ENCODE results near the gene CST4. TPM values are rescaled to one million over a fixed set of nuclear protein-coding genes. Genes with fewer than 3 reads are reported as not detected.
A peak's percentile ranks its signal among the peaks of the same experiment; 100 is the strongest.

The CST4 gene
- total RNA-seq, 1 donor from 2014 or later = not detected

DNA sequence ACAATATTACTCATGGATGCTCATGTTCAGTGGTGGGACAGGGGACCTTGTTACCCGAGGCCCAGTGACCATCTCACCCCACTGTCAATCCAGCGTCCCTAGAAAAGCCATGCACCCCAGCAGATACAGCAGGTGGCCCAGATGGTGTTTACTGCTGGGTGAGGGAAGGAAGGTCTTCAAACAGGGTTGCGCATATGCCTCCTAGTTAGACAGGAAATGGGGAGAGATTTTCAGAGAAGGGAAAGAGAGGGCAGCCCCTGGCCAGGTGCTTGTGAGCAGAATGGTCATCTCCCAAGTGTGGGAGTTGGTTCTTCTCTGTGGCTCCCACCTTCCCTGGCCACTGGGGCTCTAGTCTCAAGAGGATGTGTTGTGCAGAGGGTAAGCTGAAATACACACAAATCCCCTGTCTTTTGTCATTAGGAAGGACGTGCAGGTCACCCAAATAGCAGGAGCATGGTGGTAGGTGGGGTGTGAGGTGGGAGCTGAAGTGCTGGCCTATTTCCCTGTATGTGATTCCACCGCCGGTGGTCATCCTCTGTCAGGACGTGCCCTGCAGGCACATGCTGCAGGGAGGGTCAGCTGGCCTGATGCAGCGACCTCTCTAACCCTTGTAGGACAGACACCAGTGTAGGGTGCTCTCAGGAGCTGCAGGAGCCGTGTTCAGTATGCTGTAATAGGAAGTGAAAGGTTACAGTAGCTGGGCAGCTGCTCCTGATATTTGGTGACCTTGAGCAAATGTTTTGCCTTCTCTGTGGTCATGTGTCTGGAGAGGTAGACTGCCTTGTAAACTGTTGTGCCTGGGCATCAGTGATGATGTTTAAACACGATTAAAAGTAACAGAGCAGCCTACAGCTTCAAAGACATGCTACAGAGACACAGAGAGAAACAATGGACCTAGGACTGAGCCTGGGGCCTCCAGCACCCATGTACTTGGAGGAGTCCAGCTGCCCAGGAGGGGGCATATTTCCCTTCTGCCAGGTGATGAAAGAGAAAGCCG is 47.9 kb downstream of the CST4 start:
- no peak overlapping the region for H3K4me3 ChIP-seq (ENCODE audit: low read depth, low read length)
- H3K36me3 ChIP-seq (ENCODE audit: control insufficient read depth, insufficient read depth, low read length) = no peaks in the 10 kb centered on the region
- DNase-seq (ENCODE audit: low read depth) (no peak), FAIRE-seq (no peak)
- TF ChIP-seq, protein P1, sequence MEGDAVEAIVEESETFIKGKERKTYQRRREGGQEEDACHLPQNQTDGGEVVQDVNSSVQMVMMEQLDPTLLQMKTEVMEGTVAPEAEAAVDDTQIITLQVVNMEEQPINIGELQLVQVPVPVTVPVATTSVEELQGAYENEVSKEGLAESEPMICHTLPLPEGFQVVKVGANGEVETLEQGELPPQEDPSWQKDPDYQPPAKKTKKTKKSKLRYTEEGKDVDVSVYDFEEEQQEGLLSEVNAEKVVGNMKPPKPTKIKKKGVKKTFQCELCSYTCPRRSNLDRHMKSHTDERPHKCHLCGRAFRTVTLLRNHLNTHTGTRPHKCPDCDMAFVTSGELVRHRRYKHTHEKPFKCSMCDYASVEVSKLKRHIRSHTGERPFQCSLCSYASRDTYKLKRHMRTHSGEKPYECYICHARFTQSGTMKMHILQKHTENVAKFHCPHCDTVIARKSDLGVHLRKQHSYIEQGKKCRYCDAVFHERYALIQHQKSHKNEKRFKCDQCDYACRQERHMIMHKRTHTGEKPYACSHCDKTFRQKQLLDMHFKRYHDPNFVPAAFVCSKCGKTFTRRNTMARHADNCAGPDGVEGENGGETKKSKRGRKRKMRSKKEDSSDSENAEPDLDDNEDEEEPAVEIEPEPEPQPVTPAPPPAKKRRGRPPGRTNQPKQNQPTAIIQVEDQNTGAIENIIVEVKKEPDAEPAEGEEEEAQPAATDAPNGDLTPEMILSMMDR (IDR thresholded peaks at IDR 0.05; ENCODE audit: insufficient read depth, low read length, severe bottlenecking) = no peak
- no peaks in the 10 kb centered on the region for H3K27me3 ChIP-seq (ENCODE audit: control insufficient read depth, insufficient read depth, low read length)

DNA sequence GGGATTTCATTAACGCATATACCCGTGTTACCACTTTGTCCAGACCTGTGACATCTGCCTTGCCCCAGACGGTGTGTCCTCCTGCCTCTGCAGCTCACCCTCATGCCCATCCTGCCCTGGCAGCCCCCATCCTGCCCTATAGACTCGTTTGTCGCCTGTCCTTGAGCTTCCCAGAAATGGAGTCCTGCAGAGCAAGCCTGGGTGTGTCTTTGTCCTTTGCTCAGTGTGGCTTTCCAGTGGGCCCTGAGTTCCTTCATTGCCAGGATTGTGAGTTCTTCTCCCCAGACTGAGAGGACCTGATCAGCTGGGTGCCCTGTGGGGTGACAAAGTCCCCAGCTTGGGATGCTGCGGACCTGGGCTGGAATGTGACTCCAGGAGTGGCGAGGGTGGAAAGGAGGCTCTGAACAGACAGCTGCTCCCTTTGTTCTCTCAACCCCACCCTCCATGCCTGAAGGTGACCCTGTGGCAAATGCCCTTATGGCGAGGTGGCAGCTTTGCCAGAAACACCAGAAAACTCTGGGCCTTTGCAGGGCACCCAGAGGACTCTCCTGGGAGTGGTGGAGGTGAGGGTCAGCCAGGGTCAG is 48.7 kb downstream of the CST4 start:
- FAIRE-seq (no peak), DNase-seq (ENCODE audit: low read depth) (no peak)
- H3K4me3 ChIP-seq (ENCODE audit: low read depth, low read length) = no peak overlapping the region
- H3K36me3 ChIP-seq (ENCODE audit: control insufficient read depth, insufficient read depth, low read length) = peaks cover 3% of the 10 kb centered on the region
- TF ChIP-seq, protein P1 (IDR thresholded peaks at IDR 0.05; ENCODE audit: insufficient read depth, low read length, severe bottlenecking) = no peak
- H3K27me3 ChIP-seq (ENCODE audit: control insufficient read depth, insufficient read depth, low read length) = no peaks in the 10 kb centered on the region

DNA sequence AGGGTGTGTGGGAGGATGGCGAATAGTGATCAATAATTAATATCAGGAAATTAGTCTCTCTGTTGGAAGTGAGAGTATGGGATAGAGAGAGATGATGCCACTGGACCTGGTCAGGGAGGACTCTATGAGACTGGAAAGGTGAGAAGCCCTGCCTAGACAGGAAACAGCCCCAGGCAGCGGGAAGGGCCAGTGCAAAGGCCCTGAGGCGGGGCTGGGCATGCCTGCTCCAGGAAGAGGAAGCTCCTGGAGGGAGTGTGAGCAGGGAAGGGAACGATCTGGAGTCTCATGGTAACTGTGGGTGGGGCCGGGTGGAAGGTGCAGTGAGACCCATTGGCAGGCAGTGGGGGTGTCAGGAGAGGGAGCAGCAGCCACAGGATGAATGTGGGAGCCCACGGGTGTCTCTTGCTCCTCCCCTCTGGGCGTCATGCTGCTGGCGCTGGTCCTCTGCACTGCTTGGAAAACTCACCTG is 49.3 kb downstream of the CST4 start:
- FAIRE-seq = no peak
- H3K27me3 ChIP-seq (ENCODE audit: control insufficient read depth, insufficient read depth, low read length) = no peaks in the 10 kb centered on the region
- H3K36me3 ChIP-seq (ENCODE audit: control insufficient read depth, insufficient read depth, low read length) = peaks cover 4% of the 10 kb centered on the region
- H3K4me3 ChIP-seq (ENCODE audit: low read depth, low read length) = no peak overlapping the region
- no peak for DNase-seq (ENCODE audit: low read depth)
- TF ChIP-seq, protein P1 (IDR thresholded peaks at IDR 0.05; ENCODE audit: insufficient read depth, low read length, severe bottlenecking) = no peak

DNA sequence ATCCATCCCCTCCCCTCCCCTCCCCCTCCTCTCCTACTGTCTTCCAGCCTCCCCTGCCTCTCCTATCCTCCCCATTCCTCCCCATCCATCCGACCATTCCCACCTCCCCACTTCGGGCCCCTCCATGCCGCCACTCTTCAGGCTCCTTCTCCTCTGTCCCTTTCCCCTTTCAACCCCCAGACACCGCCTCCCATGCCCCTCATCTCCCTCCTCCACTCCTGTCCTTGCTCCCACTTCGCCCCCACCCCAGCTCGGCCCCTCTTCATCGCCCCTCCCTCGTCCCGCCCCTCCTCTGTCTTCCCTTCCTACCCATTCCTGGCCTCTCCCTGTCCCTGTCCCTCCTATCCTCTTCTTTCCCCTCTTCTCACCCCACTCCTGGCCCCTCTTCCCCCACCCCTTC is 50.5 kb downstream of the CST4 start:
- H3K36me3 ChIP-seq (ENCODE audit: control insufficient read depth, insufficient read depth, low read length) = peaks cover 7% of the 10 kb centered on the region
- DNase-seq (ENCODE audit: low read depth) (no peak), FAIRE-seq (no peak)
- H3K4me3 ChIP-seq (ENCODE audit: low read depth, low read length) = no peak overlapping the region
- H3K27me3 ChIP-seq (ENCODE audit: control insufficient read depth, insufficient read depth, low read length) = no peaks in the 10 kb centered on the region
- TF ChIP-seq, protein P1 (IDR thresholded peaks at IDR 0.05; ENCODE audit: insufficient read depth, low read length, severe bottlenecking) = no peak

DNA sequence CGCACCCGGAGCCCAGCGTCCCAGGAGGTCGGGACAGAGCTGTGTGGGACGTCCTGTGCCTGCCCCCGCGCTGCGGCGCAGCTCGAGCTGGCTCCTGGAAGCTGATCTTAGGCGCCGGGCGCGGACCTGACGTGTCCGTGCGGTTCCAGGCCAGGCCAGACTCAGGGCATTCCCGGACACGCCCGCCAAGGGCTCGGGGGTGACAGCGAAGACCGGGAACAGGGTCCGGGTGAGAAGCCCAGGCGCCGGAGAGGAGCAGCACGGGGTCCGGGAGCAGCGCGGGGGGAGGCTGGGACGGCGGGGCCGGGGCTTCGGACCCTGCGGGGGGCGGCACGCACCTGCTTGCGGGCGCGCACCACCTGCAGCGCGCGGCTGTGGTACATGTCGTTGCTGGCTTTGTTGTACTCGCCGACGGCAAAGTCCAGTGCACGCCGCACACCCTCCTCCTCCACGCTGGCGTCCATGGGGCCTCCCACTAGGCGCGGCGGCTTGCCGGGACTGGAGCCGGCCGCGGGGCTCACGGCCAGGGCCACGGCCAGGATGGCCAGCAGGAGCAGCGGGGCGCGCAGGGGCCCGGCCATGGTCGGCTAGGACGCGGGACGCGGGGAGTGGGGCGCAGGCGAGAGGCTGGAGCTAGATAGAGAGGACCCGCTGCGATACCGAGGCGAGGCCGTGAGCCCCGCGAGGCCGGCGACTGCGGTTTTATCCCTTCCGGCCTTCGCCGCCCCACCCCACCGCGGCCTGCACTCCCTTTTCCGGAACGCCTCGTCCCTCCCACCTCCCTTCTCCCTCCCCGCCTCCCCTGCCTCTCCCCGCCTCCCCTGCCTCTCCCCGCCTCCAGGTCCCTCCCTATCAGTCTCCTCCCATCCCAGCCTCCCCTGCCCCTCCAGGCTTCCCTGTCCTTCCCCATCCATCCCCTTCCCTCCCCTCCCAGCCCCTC is 51.3 kb downstream of the CST4 start, which contains the start of gene CST3:
Gene CST3 (minus strand): TSS at position 674 of the 940 bp plus-strand sequence. CDS start 93 bp downstream, at position 581.
- DNase-seq (ENCODE audit: low read depth) (peak; percentile 58), FAIRE-seq (no peak)
- TF ChIP-seq, protein P1 (IDR thresholded peaks at IDR 0.05; ENCODE audit: insufficient read depth, low read length, severe bottlenecking) = no peak
- H3K27me3 ChIP-seq (ENCODE audit: control insufficient read depth, insufficient read depth, low read length) = no peaks in the 10 kb centered on the region
- H3K36me3 ChIP-seq (ENCODE audit: control insufficient read depth, insufficient read depth, low read length) = peaks cover 8% of the 10 kb centered on the region
- H3K4me3 ChIP-seq (ENCODE audit: low read depth, low read length) = peak within 1 kb of the TSS; percentile 76
